C4-2B (cell line): ENCODE measurements around the gene ADIPOR2.

Experiments
- H3K27ac ChIP-seq: fragments of 450-650 bp; 2 replicates; pipeline ENCODE4 v1.5.1; 2017
- ZFX ChIP-seq: fragments of 450-650 bp; IDR thresholded peaks from 2 replicates; pipeline ENCODE4 v1.6.1; 2017
- TF ChIP-seq, protein P1 (sequence below): fragments of 450-650 bp; conservative IDR thresholded peaks from 2 replicates; pipeline ENCODE4 v1.5.1; 2017; ENCODE audit warnings: mild to moderate bottlenecking

Gene ADIPOR2

DNA sequence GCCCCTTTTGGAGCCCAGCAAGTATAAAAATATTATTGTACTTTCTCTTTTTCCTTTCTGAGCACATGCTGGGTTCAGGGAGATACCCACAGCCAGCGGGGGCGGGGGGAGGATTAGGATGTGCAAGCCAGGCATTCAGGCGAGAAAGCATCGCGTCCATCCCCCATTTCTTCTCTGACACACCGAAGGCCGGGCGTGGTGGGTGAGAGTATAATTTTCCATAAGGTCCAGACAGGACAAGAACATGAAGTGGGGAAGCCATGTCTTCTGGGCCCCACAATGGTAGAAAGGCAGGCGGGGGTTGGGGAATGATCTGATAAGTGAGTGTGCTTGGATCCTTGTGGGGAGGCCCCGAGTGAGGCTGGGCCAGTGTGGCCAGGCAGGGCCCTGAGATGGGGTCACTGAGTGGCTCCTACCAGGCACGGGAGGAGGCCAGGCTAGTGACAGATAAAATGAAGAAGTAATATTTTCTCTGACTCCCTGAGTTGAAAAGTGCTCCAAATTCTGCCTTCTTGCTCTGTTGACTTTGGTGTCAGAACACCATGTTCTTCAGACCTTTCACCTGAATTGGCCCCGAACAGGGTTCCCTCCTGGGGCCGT lies 118.8 kb downstream of the ADIPOR2 start:
- no peak overlapping the region for H3K27ac ChIP-seq
- TF ChIP-seq ZFX, result no peak
- TF ChIP-seq, protein P1, sequence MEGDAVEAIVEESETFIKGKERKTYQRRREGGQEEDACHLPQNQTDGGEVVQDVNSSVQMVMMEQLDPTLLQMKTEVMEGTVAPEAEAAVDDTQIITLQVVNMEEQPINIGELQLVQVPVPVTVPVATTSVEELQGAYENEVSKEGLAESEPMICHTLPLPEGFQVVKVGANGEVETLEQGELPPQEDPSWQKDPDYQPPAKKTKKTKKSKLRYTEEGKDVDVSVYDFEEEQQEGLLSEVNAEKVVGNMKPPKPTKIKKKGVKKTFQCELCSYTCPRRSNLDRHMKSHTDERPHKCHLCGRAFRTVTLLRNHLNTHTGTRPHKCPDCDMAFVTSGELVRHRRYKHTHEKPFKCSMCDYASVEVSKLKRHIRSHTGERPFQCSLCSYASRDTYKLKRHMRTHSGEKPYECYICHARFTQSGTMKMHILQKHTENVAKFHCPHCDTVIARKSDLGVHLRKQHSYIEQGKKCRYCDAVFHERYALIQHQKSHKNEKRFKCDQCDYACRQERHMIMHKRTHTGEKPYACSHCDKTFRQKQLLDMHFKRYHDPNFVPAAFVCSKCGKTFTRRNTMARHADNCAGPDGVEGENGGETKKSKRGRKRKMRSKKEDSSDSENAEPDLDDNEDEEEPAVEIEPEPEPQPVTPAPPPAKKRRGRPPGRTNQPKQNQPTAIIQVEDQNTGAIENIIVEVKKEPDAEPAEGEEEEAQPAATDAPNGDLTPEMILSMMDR, result no peak

DNA sequence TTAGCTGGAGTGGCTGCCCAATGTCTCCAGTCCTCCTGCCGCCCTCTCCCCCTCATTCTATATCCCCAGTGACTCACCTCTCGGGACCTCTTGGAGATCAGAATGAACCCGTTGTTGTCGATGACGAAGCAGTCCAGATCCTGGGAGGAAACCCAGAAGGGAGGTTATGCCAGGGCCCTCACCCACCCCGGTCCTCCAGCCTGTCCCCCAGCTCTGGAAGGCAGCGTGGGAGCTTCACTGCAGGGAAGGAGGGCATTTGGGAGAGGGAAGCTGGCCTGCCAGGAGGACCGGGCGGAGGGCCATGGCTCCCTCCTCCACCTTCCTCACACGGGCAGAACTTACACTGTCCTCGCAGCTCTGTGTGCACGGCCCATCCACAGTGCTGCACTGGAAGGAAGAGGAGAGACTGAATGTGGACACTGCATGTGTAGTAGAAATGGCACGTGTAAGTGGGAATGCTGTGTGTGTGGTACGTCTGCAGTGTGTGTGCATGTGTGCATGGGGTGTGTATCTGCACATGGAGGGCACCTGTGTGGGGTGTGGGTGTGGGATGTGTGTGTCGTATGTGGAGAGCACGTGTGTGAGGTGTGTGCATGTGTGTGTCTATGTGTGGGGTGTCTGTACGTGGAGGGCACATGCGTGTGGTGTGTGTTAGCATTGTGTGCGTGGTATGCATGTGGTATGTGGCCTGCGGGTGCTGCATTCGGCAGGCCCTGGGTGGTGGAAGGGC lies 119.5 kb downstream of the ADIPOR2 start:
- TF ChIP-seq, protein P1, result no peak
- no peak for TF ChIP-seq ZFX
- H3K27ac ChIP-seq, result no peak overlapping the region

DNA sequence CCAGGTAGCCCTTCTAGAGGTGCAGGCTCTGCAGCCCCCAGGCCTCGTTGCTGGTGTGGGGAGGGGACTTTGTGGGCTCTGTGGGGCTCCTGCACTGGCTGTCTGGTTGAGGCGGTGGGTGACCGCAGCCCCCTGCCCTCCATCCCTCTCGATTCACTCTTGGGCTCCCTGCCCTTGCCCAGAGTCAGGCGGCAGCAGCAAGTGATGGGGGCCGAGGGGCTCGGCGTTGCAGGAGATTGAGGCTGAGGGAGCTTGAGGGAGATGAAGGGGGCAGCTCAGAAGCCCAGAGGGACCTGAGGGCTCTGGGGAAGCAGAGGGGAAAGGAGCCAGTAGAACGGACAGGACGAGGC lies 120.0 kb downstream of the ADIPOR2 start:
- H3K27ac ChIP-seq, result no peak overlapping the region
- TF ChIP-seq ZFX, result no peak
- TF ChIP-seq, protein P1, result no peak

DNA sequence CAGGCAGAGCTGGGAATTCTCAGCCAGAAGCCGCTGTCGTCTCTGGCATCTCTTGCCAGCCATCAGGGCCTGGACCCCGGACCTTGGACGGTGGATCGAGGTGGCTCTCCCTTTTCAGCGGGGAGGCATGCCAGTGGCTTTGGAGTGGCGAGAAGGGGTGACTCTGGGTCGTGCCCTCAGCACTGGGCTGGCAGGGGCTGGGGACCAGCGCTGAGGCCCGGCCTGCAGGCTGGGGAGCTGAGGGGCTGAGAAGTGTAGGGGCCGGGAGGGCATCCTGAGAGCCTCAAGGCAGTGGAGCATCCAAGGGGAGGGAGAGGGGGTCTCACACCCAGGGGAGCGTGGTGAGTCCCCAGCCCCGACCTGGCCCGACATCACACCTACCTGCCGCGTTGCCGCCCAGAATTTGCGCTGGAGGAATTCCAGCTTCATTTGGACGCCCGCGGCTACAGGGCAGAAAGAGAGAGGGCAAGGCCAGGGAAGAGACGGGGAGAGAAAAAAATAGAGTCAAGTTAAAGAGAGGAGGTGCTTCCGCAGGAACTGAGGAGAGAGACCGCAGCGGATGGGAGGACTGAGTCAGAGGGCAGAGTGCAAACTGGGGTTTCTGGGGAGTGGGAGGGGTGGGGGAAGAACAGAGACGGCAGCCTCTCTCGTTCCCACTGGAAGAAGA lies 120.5 kb downstream of the ADIPOR2 start:
- H3K27ac ChIP-seq, result no peak overlapping the region
- TF ChIP-seq, protein P1, result no peak
- no peak for TF ChIP-seq ZFX

DNA sequence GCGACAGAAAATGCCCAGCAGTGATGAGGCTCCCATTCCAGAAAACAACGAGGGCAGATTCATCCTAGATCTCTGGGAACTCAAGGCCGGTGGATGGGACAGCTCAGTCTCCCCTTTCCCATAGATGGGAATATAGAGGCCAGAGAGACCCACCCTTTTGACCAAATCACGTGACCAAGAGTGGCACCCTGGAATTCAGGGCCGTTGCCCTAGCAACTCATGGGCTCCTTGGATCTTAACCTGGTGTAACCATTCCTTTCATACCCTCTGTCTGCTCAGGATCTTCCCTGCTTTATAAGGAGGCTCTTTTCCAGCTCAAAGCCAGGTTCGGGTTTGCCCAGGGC lies 121.0 kb downstream of the ADIPOR2 start:
- no peak overlapping the region for H3K27ac ChIP-seq
- TF ChIP-seq, protein P1, result no peak
- no peak for TF ChIP-seq ZFX

DNA sequence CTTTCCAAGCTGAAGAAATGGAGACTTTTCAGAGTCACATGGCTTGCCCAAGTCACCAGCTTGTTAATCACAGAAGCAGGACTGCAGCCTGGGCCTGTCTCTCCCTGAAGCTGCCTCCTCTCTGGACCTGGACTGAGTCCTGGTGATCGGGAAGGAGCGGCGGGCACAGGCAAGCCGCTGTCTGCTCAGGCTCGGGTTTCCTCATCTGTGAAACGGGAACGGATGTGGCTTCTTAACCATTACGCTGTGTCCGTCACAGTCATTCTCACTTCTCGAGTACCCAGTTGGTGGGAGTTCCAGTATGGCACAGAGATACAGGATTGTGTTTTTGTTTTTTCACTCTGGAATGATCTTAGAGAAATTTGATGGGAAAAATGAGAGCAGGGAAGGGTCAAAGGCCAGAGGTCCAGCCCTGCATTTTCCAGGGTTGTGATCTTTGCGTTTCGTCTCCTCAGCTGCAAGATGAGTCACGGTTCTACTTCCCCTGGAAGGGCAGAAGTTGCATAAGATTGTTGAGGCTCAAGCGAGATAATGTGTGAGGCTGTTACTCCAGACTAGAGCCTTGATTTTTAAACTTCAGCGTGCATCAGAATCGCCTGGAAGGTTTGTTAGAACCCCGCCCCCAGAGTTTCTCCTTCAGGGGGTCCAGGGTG lies 121.9 kb downstream of the ADIPOR2 start:
- H3K27ac ChIP-seq, result no peak overlapping the region

More for the DNA sequence above, 121.9 kb downstream of the ADIPOR2 start:
- no peak for TF ChIP-seq ZFX
- TF ChIP-seq, protein P1, result no peak
